Thyroid gland (tissue), 4 donors: Measurements from ENCODE around the gene CHST9.
A peak's percentile ranks its signal among the peaks of the same experiment; 100 is the strongest.

Experiments
- CTCF ChIP-seq, 6 experiments: fragments of 200-600 bp in 3 of 6; fragments of 450-650 bp in 3 of 6; sonication (generic) in 3 of 6; IDR thresholded peaks; one replicate each; pipeline ENCODE4 v1.5.1; 2016 to 2019; ENCODE audit warnings: antibody characterized with exemption in 6 of 6, mild to moderate bottlenecking in 2 of 6, inconsistent platforms in 1 of 6, moderate library complexity in 1 of 6
- POLR2A ChIP-seq, 2 donors: fragments of 450-650 bp; IDR thresholded peaks; one replicate each; pipeline ENCODE4 v1.6.1; 2017; ENCODE audit warnings: antibody characterized with exemption in 2 of 2, mild to moderate bottlenecking in 2 of 2, moderate library complexity in 1 of 2

GRCh38 chr18:26864658-26865057, 320.4 kb downstream of the CHST9 start:
- no peak for TF ChIP-seq CTCF (IDR thresholded peaks at IDR 0.05)
- TF ChIP-seq POLR2A (IDR thresholded peaks at IDR 0.05): peak in 1 of 2 donors; percentile 10
